AG04450 (cell line): ENCODE measurements around the gene LRRC57. TPM values are rescaled to one million over a fixed set of nuclear protein-coding genes. Genes with fewer than 3 reads are reported as not detected.

ENCODE experiments used
- CTCF ChIA-PET: fragments of 300-600, 350-600 bp; formaldehyde crosslinking; extraction: SDS; loops from one replicate; lab custom pipeline; 2022; ENCODE audit warnings: antibody characterized with exemption, inconsistent platforms; lab: Charles Lee
- POLR2A ChIA-PET: fragments of 350-600 bp; formaldehyde crosslinking; extraction: SDS; loops from one replicate; lab custom pipeline; 2021; ENCODE audit warnings: antibody characterized with exemption, inconsistent platforms; lab: Yijun Ruan, JAX
- DNase-seq: peaks from one replicate; pipeline ENCODE4 v3.0.0-alpha.2; 2011; ENCODE audit warnings: low read depth, low spot score
- H3K27ac ChIP-seq: one replicate; pipeline ENCODE4 v1.5.1; 2012; ENCODE audit warnings: low read depth, low read length, control low read depth
- H3K27me3 ChIP-seq: one replicate; pipeline ENCODE4 v1.6.0; 2012; ENCODE audit warnings: low read length; ENCODE audit not compliant: control insufficient read depth, insufficient read depth
- H3K4me3 ChIP-seq: 2 replicates; pipeline ENCODE4 v1.5.1; 2011; ENCODE audit warnings: mild to moderate bottlenecking, low read depth, low read length, control low read depth
- H3K9me3 ChIP-seq: 2 replicates; pipeline ENCODE4 v1.5.1; 2012; ENCODE audit warnings: low read length; ENCODE audit not compliant: control insufficient read depth, insufficient read depth
- polyA plus RNA-seq: library from polyadenylated mRNA; depleted of rRNA; stranded (reverse); fragments of >200 nt; gene quantifications from 2 replicates; pipeline ENCODE4 v1.2.3, GENCODE V29; 2011
- TF ChIP-seq, protein P1 (sequence below): IDR thresholded peaks from 2 replicates; pipeline ENCODE4 v1.5.1; 2011; ENCODE audit warnings: low read depth, low read length, control low read depth, inconsistent platforms

The LRRC57 gene
- polyA plus RNA-seq, 1 experiment: 18.3 TPM

DNA sequence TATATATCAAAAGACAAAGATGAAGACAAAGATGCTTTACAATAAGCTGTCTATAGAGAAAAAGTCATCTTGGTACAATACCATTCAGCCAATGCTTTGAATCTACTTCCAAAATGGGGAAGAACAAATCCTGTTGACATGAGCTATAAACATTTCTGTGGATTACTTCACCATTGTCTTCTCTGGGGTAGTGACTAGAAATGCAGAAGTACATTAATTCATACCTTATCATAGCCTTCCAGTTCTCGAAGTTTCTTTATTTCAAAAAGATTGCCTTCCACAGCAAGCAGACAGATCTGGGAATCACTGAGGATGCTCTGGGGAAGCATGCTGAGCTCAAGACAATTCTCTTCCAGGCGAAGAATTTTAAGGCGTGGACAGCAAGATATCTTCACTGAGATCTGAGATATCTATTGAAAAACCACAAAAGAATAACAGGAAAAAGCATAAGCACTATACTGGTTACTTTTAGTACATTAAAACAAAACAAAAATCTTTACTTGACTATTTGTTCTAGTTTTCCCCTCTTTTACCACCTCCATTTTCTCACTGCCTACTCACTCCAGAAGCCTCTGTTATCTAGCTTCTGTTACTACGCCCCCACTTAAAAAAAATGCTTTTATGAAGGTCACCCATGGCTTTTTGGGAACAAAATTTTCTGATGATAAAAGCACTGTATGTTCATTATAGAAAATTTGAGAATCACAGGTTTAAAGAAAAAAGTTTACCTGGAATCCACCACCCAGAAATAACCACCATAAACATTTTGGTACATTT is 3.6 kb downstream of the LRRC57 start:
- ChIA-PET CTCF (interaction anchor here (0.8 kb wide), 1 partner anchor 48 kb away, joined by 3 read pairs; no protein-coding TSS in a partner anchor), POLR2A (no interaction called here)
- no peak overlapping the region for H3K4me3 ChIP-seq
- H3K9me3 ChIP-seq: no peaks in the 10 kb centered on the region; the same call in 1 of the 2 replicates
- TF ChIP-seq, protein P1, sequence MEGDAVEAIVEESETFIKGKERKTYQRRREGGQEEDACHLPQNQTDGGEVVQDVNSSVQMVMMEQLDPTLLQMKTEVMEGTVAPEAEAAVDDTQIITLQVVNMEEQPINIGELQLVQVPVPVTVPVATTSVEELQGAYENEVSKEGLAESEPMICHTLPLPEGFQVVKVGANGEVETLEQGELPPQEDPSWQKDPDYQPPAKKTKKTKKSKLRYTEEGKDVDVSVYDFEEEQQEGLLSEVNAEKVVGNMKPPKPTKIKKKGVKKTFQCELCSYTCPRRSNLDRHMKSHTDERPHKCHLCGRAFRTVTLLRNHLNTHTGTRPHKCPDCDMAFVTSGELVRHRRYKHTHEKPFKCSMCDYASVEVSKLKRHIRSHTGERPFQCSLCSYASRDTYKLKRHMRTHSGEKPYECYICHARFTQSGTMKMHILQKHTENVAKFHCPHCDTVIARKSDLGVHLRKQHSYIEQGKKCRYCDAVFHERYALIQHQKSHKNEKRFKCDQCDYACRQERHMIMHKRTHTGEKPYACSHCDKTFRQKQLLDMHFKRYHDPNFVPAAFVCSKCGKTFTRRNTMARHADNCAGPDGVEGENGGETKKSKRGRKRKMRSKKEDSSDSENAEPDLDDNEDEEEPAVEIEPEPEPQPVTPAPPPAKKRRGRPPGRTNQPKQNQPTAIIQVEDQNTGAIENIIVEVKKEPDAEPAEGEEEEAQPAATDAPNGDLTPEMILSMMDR: no peak
- no peak overlapping the region for H3K27ac ChIP-seq
- no peak for DNase-seq
- H3K27me3 ChIP-seq: no peaks in the 10 kb centered on the region

DNA sequence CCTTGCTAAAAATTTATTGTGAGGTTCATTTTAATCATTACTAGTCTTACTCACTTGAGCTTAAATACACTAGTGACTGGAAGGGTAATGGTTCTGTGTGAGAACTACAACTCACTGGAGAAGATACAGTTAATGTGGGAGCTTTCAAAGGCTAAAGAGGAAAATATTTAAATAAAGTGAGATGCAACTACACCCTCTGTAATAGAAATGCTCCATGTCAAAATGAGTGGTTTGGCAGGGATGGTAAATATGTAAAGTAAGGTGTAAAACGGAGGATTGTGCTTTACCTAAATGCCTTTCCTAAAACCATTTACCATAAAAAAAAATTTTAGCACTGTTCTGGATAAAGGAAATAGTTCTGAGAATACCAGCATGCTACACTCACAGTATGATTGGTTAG is 15.3 kb downstream of the LRRC57 start:
- ChIA-PET POLR2A (interaction anchor here (1.2 kb wide), 1 partner anchor 42 kb away, joined by 3 read pairs; no protein-coding TSS in a partner anchor), CTCF (no interaction called here)
- TF ChIP-seq, protein P1: no peak
- no peaks in the 10 kb centered on the region for H3K9me3 ChIP-seq
- H3K4me3 ChIP-seq: no peak overlapping the region
- H3K27ac ChIP-seq: no peak overlapping the region
- DNase-seq: no peak
- no peaks in the 10 kb centered on the region for H3K27me3 ChIP-seq

DNA sequence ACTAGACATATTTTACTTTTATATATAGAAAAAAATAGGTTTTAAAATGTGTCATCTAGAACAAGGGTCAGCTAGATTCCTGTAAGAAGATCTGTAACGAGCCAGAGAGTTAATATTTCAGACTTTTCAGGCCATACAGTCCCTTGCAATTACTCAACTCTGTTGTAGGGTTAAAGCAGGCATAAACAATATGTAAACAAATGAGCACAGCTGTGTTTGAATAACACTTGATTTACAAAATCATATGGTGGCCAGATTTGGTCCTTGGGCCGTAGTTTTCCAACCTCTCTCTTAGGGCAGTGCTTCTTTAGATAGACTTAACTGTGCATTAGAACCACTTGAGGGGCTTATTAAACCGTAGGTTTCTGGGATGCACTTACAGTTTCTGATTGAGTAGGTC is 19.6 kb downstream of the LRRC57 start:
- Histone ChIP-seq H3K27ac (no peak overlapping the region), H3K4me3 (no peak overlapping the region), H3K27me3 (no peaks in the 10 kb centered on the region), H3K9me3 (no peaks in the 10 kb centered on the region)
- CTCF ChIA-PET: interaction anchor here (1.2 kb wide), 1 partner anchor 123 kb away, joined by 3 read pairs; no protein-coding TSS in a partner anchor
- no peak for DNase-seq
- TF ChIP-seq, protein P1: no peak
- POLR2A ChIA-PET: interaction anchor here (1.0 kb wide), 1 partner anchor 33 kb away, joined by 3 read pairs; the partner anchor contains the start of gene SNAP23

DNA sequence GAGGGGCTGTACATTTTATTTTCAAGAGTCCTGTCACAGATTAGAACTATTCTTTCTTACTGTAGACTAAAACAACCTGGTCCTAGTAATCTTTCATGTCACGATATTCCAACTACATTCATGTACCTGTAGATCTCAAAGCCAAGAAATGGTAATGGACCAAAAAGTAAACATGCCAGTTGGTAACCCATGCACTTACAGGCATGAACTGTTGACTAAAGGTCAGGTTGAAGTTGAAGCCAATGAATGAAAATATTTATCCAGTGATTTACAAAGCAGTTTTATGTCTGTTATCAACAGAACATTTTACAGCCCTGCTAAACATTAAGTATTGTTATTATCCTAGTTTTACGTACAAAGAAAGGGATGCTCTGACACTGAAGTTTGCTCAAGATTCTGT is 25.3 kb downstream of the LRRC57 start:
- CTCF ChIA-PET: no interaction called here

More for the DNA sequence above, 25.3 kb downstream of the LRRC57 start:
- H3K27ac ChIP-seq: no peak overlapping the region
- no peak overlapping the region for H3K4me3 ChIP-seq
- TF ChIP-seq, protein P1: no peak
- no peak for DNase-seq
- H3K9me3 ChIP-seq: no peaks in the 10 kb centered on the region
- POLR2A ChIA-PET: no interaction called here
- H3K27me3 ChIP-seq: no peaks in the 10 kb centered on the region
